HCT116 (cell line): ENCODE measurements around the gene HDAC1. TPM values are rescaled to one million over a fixed set of nuclear protein-coding genes. Genes with fewer than 3 reads are reported as not detected.

Source experiments
- ATAC-seq: fragments of 200-7000 bp; cut with Tn5 transposase; 2 replicates; pipeline ENCODE4 v1.9.1; 2020; ENCODE audit warnings: mild to moderate bottlenecking, moderate library complexity
- BruUV-seq: library from RNA; stranded (reverse); fragments of 400-500 nt; replicated peaks from 2 replicates; lab custom pipeline; 2021; lab: Mats Ljungman, UMichigan
- CTCF ChIA-PET: fragments of 300-600 bp; sonication (Branson Sonifier 250); formaldehyde crosslinking; loops from one replicate; lab custom pipeline; 2021; ENCODE audit warnings: antibody characterized with exemption; lab: Charles Lee
- POLR2A ChIA-PET: fragments of 300-600, 350-600 bp; sonication (Branson Sonifier 250); formaldehyde crosslinking; loops from one replicate; lab custom pipeline; 2021; ENCODE audit warnings: antibody characterized with exemption; lab: Charles Lee
- RAD21 ChIA-PET, 2 experiments: fragments of 300-600 bp; sonication (Branson Sonifier 250); formaldehyde crosslinking; loops; one replicate each; lab custom pipeline; 2023; ENCODE audit warnings: low total read pairs in 2 of 2; ENCODE audit not compliant: uncharacterized antibody in 2 of 2, unreplicated experiment in 2 of 2, low non-redundant PET in 1 of 2; lab: Charles Lee
- DNase-seq: peaks from one replicate; pipeline ENCODE4 v3.0.0-alpha.2; 2010; ENCODE audit warnings: low read depth, low spot score
- H2AFZ ChIP-seq: fragments of 200-600 bp; shearing (Covaris generic), sonication (generic); 2 replicates; pipeline ENCODE4 v1.6.1; 2017; ENCODE audit warnings: low read depth, mixed run types, mixed read lengths, antibody characterized with exemption, low read length; ENCODE audit not compliant: poor library complexity, severe bottlenecking
- H3K27ac ChIP-seq: 2 replicates; pipeline ENCODE4 v1.5.1; 2012; ENCODE audit warnings: low read depth, low read length
- H3K27me3 ChIP-seq: fragments of 200-600 bp; sonication (generic); 2 replicates; pipeline ENCODE4 v1.6.1; 2016; ENCODE audit warnings: mixed run types, low read length, mixed read lengths; ENCODE audit not compliant: insufficient read depth
- H3K36me3 ChIP-seq, 2 experiments: fragments of 200-500 bp in 1 of 2; fragments of 200-600 bp in 1 of 2; sonication (Bioruptor generic) in 1 of 2; sonication (generic) in 1 of 2; 2 replicates each; pipeline versions ENCODE4 v1.5.1 to v1.6.1; 2014 to 2016; ENCODE audit warnings: low read length in 2 of 2, inconsistent platforms in 1 of 2, mixed read lengths in 1 of 2, mixed run types in 1 of 2; ENCODE audit not compliant: insufficient read depth in 2 of 2, control insufficient read depth in 1 of 2
- H3K4me1 ChIP-seq, 2 experiments: fragments of 200-600 bp in 1 of 2; sonication (generic) in 1 of 2; 2 replicates each; pipeline versions ENCODE4 v1.5.1 to v1.6.1; 2012 to 2017; ENCODE audit warnings: low read length in 2 of 2, inconsistent platforms in 1 of 2, mild to moderate bottlenecking in 1 of 2, mixed read lengths in 1 of 2, mixed run types in 1 of 2, moderate library complexity in 1 of 2; ENCODE audit not compliant: insufficient read depth in 2 of 2, control insufficient read depth in 1 of 2
- H3K4me2 ChIP-seq: fragments of 200-600 bp; sonication (generic); 2 replicates; pipeline ENCODE4 v1.6.1; 2017; ENCODE audit warnings: mixed run types, low read length, mixed read lengths
- H3K4me3 ChIP-seq, 2 experiments: fragments of 200-600 bp in 1 of 2; sonication (generic) in 1 of 2; replicated peaks in 1 of 2; 2 replicates each; pipeline ENCODE4 v1.5.1; 2011 to 2016; ENCODE audit warnings: low read length in 2 of 2, control low read depth in 1 of 2, low read depth in 1 of 2, mild to moderate bottlenecking in 1 of 2, mixed read lengths in 1 of 2, mixed run types in 1 of 2
- H3K79me2 ChIP-seq: fragments of 200-600 bp; sonication (generic); 2 replicates; pipeline ENCODE4 v1.6.1; 2017; ENCODE audit warnings: mild to moderate bottlenecking, mixed run types, low read length, moderate library complexity, mixed read lengths; ENCODE audit not compliant: insufficient read depth
- H3K9ac ChIP-seq: fragments of 200-600 bp; sonication (generic); 2 replicates; pipeline ENCODE4 v1.6.1; 2016; ENCODE audit warnings: low read length, mixed read lengths
- H3K9me2 ChIP-seq: fragments of 200-600 bp; sonication (generic), shearing (Covaris generic); 2 replicates; pipeline ENCODE4 v1.6.1; 2017; ENCODE audit warnings: mixed run types, mild to moderate bottlenecking, moderate library complexity; ENCODE audit not compliant: insufficient read depth
- H3K9me3 ChIP-seq, 2 experiments: fragments of 200-500 bp in 1 of 2; fragments of 200-600 bp in 1 of 2; sonication (Bioruptor generic) in 1 of 2; sonication (generic) in 1 of 2; 2 replicates each; pipeline ENCODE4 v1.6.1; 2014 to 2017; ENCODE audit warnings: low read length in 2 of 2, mixed read lengths in 2 of 2, inconsistent platforms in 1 of 2, low read depth in 1 of 2, mild to moderate bottlenecking in 1 of 2, mixed run types in 1 of 2, moderate library complexity in 1 of 2; ENCODE audit not compliant: control insufficient read depth in 1 of 2, insufficient read depth in 1 of 2
- H4K20me1 ChIP-seq: fragments of 200-600 bp; sonication (generic), shearing (Covaris generic); 2 replicates; pipeline ENCODE4 v1.6.1; 2017; ENCODE audit warnings: mixed run types, mild to moderate bottlenecking, moderate library complexity; ENCODE audit not compliant: insufficient read depth
- CTCF ChIP-seq, 3 experiments: fragments of 200-600 bp in 1 of 3; sonication (generic) in 1 of 3; IDR thresholded peaks in 2 of 3; conservative IDR thresholded peaks in 1 of 3; 2 replicates each; pipeline ENCODE4 v1.5.1; 2012 to 2017; ENCODE audit warnings: low read depth in 2 of 3, low read length in 2 of 3, antibody characterized with exemption in 1 of 3, borderline replicate concordance in 1 of 3, control low read depth in 1 of 3, mild to moderate bottlenecking in 1 of 3, mixed read lengths in 1 of 3, mixed run types in 1 of 3, moderate library complexity in 1 of 3; ENCODE audit not compliant: insufficient read depth in 1 of 3
- EGR1 ChIP-seq: IDR thresholded peaks from 2 replicates; pipeline ENCODE4 v1.6.1; 2012; ENCODE audit warnings: low read depth
- SIN3A ChIP-seq: IDR thresholded peaks from 2 replicates; pipeline ENCODE4 v1.6.1; 2012; ENCODE audit warnings: low read depth
- TCF7L2 ChIP-seq: IDR thresholded peaks from 2 replicates; pipeline ENCODE4 v1.7.0; 2011; ENCODE audit warnings: borderline replicate concordance, inconsistent platforms; ENCODE audit not compliant: insufficient read depth, insufficient read length; ENCODE audit errors: extremely low read depth
- YY1 ChIP-seq: IDR thresholded peaks from 2 replicates; pipeline ENCODE4 v1.6.1; 2011; ENCODE audit warnings: low read length, low read depth, moderate library complexity, mild to moderate bottlenecking; ENCODE audit not compliant: insufficient replicate concordance; ENCODE audit errors: extremely low read depth
- ZFX ChIP-seq: fragments of 450-650 bp; IDR thresholded peaks from 2 replicates; pipeline ENCODE4 v1.6.1; 2017
- ZNF274 ChIP-seq: fragments of 200-500 bp; sonication (Bioruptor generic); IDR thresholded peaks from 2 replicates; pipeline ENCODE4 v1.6.1; 2014; ENCODE audit warnings: mild to moderate bottlenecking, low read depth, low read length, inconsistent platforms
- intact Hi-C: fragments of 100-400 bp; cut with micrococcal nuclease; formaldehyde crosslinking; loops from 2 replicates; pipeline ENCODE4 v1.10.0; 2022
- total RNA-seq: library from RNA; stranded (reverse); gene quantifications from one replicate; pipeline ENCODE4 v1.2.1, GENCODE V29; 2021; ENCODE audit not compliant: unreplicated experiment
- TF ChIP-seq, protein P1 (sequence below): IDR thresholded peaks from 2 replicates; pipeline ENCODE4 v1.6.1; 2012; ENCODE audit warnings: low read depth

Gene HDAC1
- total RNA-seq, 1 experiment from 2014 or later: 232 TPM

- Histone ChIP-seq H3K4me2 (no peak overlapping the region), H3K27me3 (no peaks in the 10 kb centered on the region), H3K36me3 (peaks cover 0 to 14% of the 10 kb centered on the region in 2 experiments; a peak in 1 of 4 replicates), H4K20me1 (no peaks in the 10 kb centered on the region), H3K79me2 (peaks cover 24% of the 10 kb centered on the region), H3K27ac (peak overlapping the region; percentile 1; the same call in 1 of the 2 replicates), H3K9ac (no peak overlapping the region), H2AFZ (no peak overlapping the region), H3K9me2 (no peaks in the 10 kb centered on the region), H3K9me3 (no peaks in the 10 kb centered on the region), H3K4me3 (no peak overlapping the region), H3K4me1 (peaks cover 9 to 45% of the 10 kb centered on the region in 2 experiments; a peak in 3 of 4 replicates)
- DNase-seq: no peak
- TF ChIP-seq ZNF274 (no peak), EGR1 (no peak), YY1 (no peak), TCF7L2 (no peak), SIN3A (no peak), ZFX (no peak), CTCF (IDR thresholded peaks at IDR 0.05 in 2 of 3, conservative IDR thresholded peaks at IDR 0.05 in 1 of 3; ENCODE audit: borderline replicate concordance in 1 of 3, insufficient read depth in 1 of 3, low read depth in 2 of 3, low read length in 2 of 3) (no peak)
- TF ChIP-seq, protein P1, sequence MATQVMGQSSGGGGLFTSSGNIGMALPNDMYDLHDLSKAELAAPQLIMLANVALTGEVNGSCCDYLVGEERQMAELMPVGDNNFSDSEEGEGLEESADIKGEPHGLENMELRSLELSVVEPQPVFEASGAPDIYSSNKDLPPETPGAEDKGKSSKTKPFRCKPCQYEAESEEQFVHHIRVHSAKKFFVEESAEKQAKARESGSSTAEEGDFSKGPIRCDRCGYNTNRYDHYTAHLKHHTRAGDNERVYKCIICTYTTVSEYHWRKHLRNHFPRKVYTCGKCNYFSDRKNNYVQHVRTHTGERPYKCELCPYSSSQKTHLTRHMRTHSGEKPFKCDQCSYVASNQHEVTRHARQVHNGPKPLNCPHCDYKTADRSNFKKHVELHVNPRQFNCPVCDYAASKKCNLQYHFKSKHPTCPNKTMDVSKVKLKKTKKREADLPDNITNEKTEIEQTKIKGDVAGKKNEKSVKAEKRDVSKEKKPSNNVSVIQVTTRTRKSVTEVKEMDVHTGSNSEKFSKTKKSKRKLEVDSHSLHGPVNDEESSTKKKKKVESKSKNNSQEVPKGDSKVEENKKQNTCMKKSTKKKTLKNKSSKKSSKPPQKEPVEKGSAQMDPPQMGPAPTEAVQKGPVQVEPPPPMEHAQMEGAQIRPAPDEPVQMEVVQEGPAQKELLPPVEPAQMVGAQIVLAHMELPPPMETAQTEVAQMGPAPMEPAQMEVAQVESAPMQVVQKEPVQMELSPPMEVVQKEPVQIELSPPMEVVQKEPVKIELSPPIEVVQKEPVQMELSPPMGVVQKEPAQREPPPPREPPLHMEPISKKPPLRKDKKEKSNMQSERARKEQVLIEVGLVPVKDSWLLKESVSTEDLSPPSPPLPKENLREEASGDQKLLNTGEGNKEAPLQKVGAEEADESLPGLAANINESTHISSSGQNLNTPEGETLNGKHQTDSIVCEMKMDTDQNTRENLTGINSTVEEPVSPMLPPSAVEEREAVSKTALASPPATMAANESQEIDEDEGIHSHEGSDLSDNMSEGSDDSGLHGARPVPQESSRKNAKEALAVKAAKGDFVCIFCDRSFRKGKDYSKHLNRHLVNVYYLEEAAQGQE: no peak
- ChIA-PET CTCF (no interaction called here), POLR2A (interaction anchor here (0.9 to 1.4 kb wide), 2 partner anchors 15 to 97 kb away, joined by 3 read pairs; no protein-coding TSS in a partner anchor), RAD21 (no interaction called here)
- intact Hi-C loops: no loop called here
- no TSS peak for BruUV-seq
- no peak for ATAC-seq
These were observed 46.2 kb downstream of the HDAC1 start for GRCh38 chr1:32337855-32338636.
